Calu3 (cell line): Measurements from ENCODE around the gene YBEY. TPM values are rescaled to one million over a fixed set of nuclear protein-coding genes. Genes with fewer than 3 reads are reported as not detected.

Experiments used
- BruUV-seq: library from RNA; stranded (reverse); fragments of 400-500 nt; replicated peaks from 2 replicates; lab custom pipeline; 2021; lab: Mats Ljungman, UMichigan
- CTCF ChIA-PET: fragments of 300-600 bp; sonication (Branson Sonifier 250); formaldehyde crosslinking; loops from one replicate; lab custom pipeline; 2022; ENCODE audit warnings: antibody characterized with exemption; lab: Charles Lee
- DNase-seq: peaks from one replicate; pipeline ENCODE4 v3.0.0; 2022
- H3K27ac Mint-ChIP-seq: one replicate; pipeline ENCODE4 v1.8.0; 2022; ENCODE audit warnings: mixed read lengths; ENCODE audit not compliant: unreplicated experiment
- H3K27me3 Mint-ChIP-seq: one replicate; pipeline ENCODE4 v1.8.0; 2022; ENCODE audit warnings: mixed read lengths; ENCODE audit not compliant: unreplicated experiment
- H3K36me3 Mint-ChIP-seq: one replicate; pipeline ENCODE4 v1.8.0; 2022; ENCODE audit warnings: mild to moderate bottlenecking, moderate library complexity, mixed read lengths; ENCODE audit not compliant: insufficient read depth, unreplicated experiment
- H3K4me1 Mint-ChIP-seq: one replicate; pipeline ENCODE4 v1.8.0; 2022; ENCODE audit warnings: mild to moderate bottlenecking, low read depth, mixed read lengths; ENCODE audit not compliant: unreplicated experiment
- H3K4me3 Mint-ChIP-seq: one replicate; pipeline ENCODE4 v1.8.0; 2022; ENCODE audit warnings: mild to moderate bottlenecking, low read depth, moderate library complexity, mixed read lengths; ENCODE audit not compliant: unreplicated experiment
- H3K9me3 Mint-ChIP-seq: one replicate; pipeline ENCODE4 v1.8.0; 2022; ENCODE audit warnings: low read depth, mixed read lengths; ENCODE audit not compliant: unreplicated experiment
- intact Hi-C: fragments of 100-400 bp; cut with micrococcal nuclease; formaldehyde crosslinking; loops from one replicate; pipeline ENCODE4 v1.10.0; 2022; ENCODE audit not compliant: unreplicated experiment
- total RNA-seq: library from RNA; stranded (reverse); gene quantifications from 2 replicates; pipeline ENCODE4 v1.2.3, GENCODE V29; 2022
- TF ChIP-seq, protein P1 (sequence below): fragments of 200-600 bp; IDR thresholded peaks from one replicate; pipeline ENCODE4 v1.8.0; 2022; ENCODE audit warnings: antibody characterized with exemption; ENCODE audit not compliant: unreplicated experiment

YBEY gene
- total RNA-seq, 1 experiment from 2014 or later = 11.3 TPM

DNA sequence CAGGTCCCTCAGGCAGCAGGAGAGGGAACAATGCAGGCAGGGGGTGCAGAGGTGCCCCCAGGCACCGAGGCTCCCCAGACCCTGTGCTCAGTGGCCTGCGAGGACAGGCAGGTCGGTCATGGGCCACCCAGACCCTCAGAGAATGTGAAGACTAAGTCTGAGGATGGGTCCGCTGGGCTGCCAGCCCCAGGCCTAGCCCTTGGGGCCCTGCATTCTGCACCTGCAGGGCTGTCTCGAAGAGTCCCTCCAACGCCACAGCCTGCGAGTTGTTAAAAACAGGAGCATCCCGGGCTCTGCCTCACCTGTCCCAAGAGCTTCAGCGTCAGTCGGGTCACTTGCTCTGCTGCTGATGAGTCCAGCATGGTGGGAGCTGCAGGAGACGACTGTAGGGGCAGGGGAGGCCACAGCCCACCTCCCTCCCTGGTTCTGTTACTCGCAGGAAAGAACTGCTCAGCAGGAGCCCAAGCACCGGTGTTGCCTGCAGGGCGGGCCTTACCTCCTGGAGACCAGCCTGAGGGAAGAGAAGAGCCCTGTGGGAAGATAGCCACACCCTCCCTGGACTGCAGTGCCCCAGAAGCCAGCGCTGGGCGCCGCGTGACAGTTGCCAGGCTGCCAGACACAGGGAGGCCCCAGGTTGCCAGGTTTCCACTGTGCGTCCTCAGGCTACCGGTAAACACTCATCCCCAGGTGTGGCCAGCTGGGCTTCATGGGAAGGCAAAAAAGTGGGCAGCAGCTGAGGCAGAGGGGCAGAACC is 31.7 kb downstream of the YBEY start:
- no peak for DNase-seq
- H3K9me3 Mint-ChIP-seq = no peaks in the 10 kb centered on the region
- H3K27ac Mint-ChIP-seq = no peak overlapping the region
- no TSS peak for BruUV-seq
- intact Hi-C loops = no loop called here
- peaks cover 11% of the 10 kb centered on the region for H3K4me1 Mint-ChIP-seq
- CTCF ChIA-PET = no interaction called here
- no peaks in the 10 kb centered on the region for H3K27me3 Mint-ChIP-seq
- TF ChIP-seq, protein P1, sequence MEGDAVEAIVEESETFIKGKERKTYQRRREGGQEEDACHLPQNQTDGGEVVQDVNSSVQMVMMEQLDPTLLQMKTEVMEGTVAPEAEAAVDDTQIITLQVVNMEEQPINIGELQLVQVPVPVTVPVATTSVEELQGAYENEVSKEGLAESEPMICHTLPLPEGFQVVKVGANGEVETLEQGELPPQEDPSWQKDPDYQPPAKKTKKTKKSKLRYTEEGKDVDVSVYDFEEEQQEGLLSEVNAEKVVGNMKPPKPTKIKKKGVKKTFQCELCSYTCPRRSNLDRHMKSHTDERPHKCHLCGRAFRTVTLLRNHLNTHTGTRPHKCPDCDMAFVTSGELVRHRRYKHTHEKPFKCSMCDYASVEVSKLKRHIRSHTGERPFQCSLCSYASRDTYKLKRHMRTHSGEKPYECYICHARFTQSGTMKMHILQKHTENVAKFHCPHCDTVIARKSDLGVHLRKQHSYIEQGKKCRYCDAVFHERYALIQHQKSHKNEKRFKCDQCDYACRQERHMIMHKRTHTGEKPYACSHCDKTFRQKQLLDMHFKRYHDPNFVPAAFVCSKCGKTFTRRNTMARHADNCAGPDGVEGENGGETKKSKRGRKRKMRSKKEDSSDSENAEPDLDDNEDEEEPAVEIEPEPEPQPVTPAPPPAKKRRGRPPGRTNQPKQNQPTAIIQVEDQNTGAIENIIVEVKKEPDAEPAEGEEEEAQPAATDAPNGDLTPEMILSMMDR = no peak
- H3K4me3 Mint-ChIP-seq = no peak overlapping the region
- H3K36me3 Mint-ChIP-seq = peaks cover 24% of the 10 kb centered on the region

DNA sequence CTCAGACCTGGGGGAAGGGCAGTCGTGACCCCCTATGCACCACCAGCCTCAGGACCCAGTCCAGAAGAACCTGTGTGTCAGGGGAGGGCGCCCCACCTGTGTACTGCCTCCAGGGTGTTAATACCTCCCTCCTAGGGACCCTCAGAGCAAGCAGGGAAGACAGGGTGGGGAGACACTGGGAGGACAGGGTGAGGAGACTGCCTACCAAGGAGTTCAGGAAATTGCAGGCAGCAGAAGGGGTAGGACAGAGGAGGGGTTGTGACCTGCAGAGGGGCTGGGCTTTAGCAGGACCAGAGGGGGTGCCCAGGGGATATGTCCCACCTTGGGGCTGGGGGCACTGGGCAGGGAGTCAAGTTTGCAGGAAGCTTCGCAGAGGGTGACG is 32.3 kb downstream of the YBEY start:
- H3K36me3 Mint-ChIP-seq = peaks cover 29% of the 10 kb centered on the region
- CTCF ChIA-PET = no interaction called here
- no TSS peak for BruUV-seq

DNA sequence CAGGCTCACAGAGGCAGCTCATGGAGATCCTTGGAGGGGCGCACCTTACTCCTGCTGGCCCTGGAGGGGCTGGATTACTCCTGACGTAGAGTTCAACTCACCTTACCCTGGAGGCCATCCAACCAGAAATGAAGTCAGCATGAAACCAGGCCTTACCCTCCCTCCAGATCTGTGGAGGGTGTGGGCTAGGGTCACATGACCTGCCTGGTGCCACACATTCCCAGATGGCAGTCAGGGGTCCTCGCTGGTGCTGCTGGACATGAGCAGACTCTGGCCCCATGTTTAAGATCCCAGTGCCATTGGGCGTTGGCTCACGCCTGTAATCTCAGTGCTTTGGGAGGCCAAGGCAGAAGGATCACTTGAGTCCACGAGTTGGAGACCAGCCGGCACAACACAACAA is 33.0 kb downstream of the YBEY start:
- BruUV-seq = no TSS peak
- CTCF ChIA-PET = no interaction called here
- H3K4me3 Mint-ChIP-seq = no peak overlapping the region
- H3K27me3 Mint-ChIP-seq = no peaks in the 10 kb centered on the region
- no peak overlapping the region for H3K27ac Mint-ChIP-seq
- no peak for DNase-seq
- no peaks in the 10 kb centered on the region for H3K9me3 Mint-ChIP-seq
- H3K36me3 Mint-ChIP-seq = peaks cover 33% of the 10 kb centered on the region
- TF ChIP-seq, protein P1 = no peak
- H3K4me1 Mint-ChIP-seq = peaks cover 11% of the 10 kb centered on the region
- intact Hi-C loops = no loop called here

More for the DNA sequence above, 32.3 kb downstream of the YBEY start:
- TF ChIP-seq, protein P1 = no peak
- intact Hi-C loops = no loop called here
- H3K27ac Mint-ChIP-seq = no peak overlapping the region
- peaks cover 11% of the 10 kb centered on the region for H3K4me1 Mint-ChIP-seq
- no peak for DNase-seq
- no peak overlapping the region for H3K4me3 Mint-ChIP-seq
- H3K9me3 Mint-ChIP-seq = no peaks in the 10 kb centered on the region
- H3K27me3 Mint-ChIP-seq = no peaks in the 10 kb centered on the region

DNA sequence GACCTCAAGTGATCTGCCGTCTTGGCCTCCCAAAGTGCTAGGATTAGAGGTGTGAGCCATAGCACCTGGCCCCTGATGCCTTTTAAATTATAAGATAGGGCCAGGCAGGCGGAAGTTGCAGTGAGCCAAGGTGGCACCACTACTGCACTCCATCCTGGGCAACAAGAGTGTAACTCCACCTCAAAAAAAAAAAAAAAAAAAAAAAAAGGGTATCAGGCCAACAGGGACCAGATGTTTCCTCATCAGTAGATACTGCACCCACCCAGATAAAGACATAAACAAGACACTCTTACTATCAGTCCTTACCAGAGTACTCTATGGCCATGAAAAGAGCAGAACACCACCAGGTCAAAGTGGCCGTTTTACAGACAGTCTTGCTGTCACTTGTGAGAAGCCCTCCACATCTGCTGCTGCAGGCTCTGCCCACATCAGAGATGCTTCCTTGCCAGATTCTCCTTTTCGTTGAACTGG is 34.2 kb downstream of the YBEY start:
- TF ChIP-seq, protein P1 = no peak
- H3K9me3 Mint-ChIP-seq = no peaks in the 10 kb centered on the region
- no peak overlapping the region for H3K27ac Mint-ChIP-seq
- H3K27me3 Mint-ChIP-seq = no peaks in the 10 kb centered on the region
- no peak for DNase-seq
- peaks cover 44% of the 10 kb centered on the region for H3K36me3 Mint-ChIP-seq
- intact Hi-C loops = no loop called here
- H3K4me1 Mint-ChIP-seq = peaks cover 14% of the 10 kb centered on the region
- no TSS peak for BruUV-seq
- H3K4me3 Mint-ChIP-seq = no peak overlapping the region
- CTCF ChIA-PET = no interaction called here
